ENCODE measurements around the gene VAV3. TPM values are rescaled to one million over a fixed set of nuclear protein-coding genes. Genes with fewer than 3 reads are reported as not detected.
A peak's percentile ranks its signal among the peaks of the same experiment; 100 is the strongest.

Gene VAV3
- total and polyA plus RNA-seq, 12 donors = 0.72 to 3.4 (median 1.9) TPM

- Histone ChIP-seq H3K36me3 (no peaks in the 10 kb centered on the region), H3K27me3 (no peaks in the 10 kb centered on the region), H3K4me3 (no peak overlapping the region), H3K27ac (no peak overlapping the region), H3K4me1 (peaks cover 0 to 13% (median 8%) of the 10 kb centered on the region in 9 donors), H3K9me3 (no peaks in the 10 kb centered on the region)
- ATAC-seq (peak in 6 of 8 donors; percentile 33 to 79 (median 58)), DNase-seq (peak; percentile 64 to 68)
- intact Hi-C loops (cut with DNase I) = no loop called here
- no peak for TF ChIP-seq CTCF (IDR thresholded peaks at IDR 0.05)
- 18 to 19% methylated on average over 2 of the region's 2 CpGs for WGBS, 2 donors
Observed at GRCh38 chr1:108000620-108001111, 35.7 kb upstream of the VAV3 start.

GRCh38 chr1:108000184-108000583, 35.2 kb upstream of the VAV3 start:
- intact Hi-C loops (cut with DNase I) = no loop called here

GRCh38 chr1:107997866-107998265, 32.9 kb upstream of the VAV3 start:
- no peak overlapping the region for H3K4me3 ChIP-seq
- no peaks in the 10 kb centered on the region for H3K9me3 ChIP-seq
- H3K36me3 ChIP-seq = no peaks in the 10 kb centered on the region
- H3K4me1 ChIP-seq = peaks cover 0 to 13% (median 8%) of the 10 kb centered on the region in 9 donors
- no peak overlapping the region for H3K27ac ChIP-seq
- 82 to 88% methylated on average over 1 of the region's 1 CpG for WGBS, 2 donors
- DNase-seq = no peak
- TF ChIP-seq CTCF (IDR thresholded peaks at IDR 0.05) = no peak
- intact Hi-C loops (cut with DNase I) = no loop called here
- peaks cover 0 to 2% (median 0%) of the 10 kb centered on the region in 7 donors for H3K27me3 ChIP-seq
- no peak for ATAC-seq

More at GRCh38 chr1:108000184-108000583, 35.2 kb upstream of the VAV3 start:
- 79 to 80% methylated on average over 6 of the region's 6 CpGs for WGBS, 2 donors
- H3K4me1 ChIP-seq = peaks cover 0 to 13% (median 8%) of the 10 kb centered on the region in 9 donors
- no peaks in the 10 kb centered on the region for H3K36me3 ChIP-seq
- TF ChIP-seq CTCF (IDR thresholded peaks at IDR 0.05) = no peak
- H3K27ac ChIP-seq = no peak overlapping the region
- H3K4me3 ChIP-seq = no peak overlapping the region
- no peaks in the 10 kb centered on the region for H3K27me3 ChIP-seq
- H3K9me3 ChIP-seq = no peaks in the 10 kb centered on the region
- no peak for ATAC-seq
- no peak for DNase-seq

GRCh38 chr1:107993920-107994319, 28.9 kb upstream of the VAV3 start:
- Histone ChIP-seq H3K27ac (no peak overlapping the region), H3K4me1 (peaks cover 0 to 3% (median 0%) of the 10 kb centered on the region in 9 donors), H3K4me3 (no peak overlapping the region), H3K9me3 (no peaks in the 10 kb centered on the region), H3K27me3 (peaks cover 0 to 2% (median 0%) of the 10 kb centered on the region in 7 donors), H3K36me3 (no peaks in the 10 kb centered on the region)
- no peak for TF ChIP-seq CTCF (IDR thresholded peaks at IDR 0.05)
- intact Hi-C loops (cut with DNase I) = no loop called here
- WGBS, 2 donors = 47 to 58% methylated on average over 7 of the region's 7 CpGs
- DNase-seq (no peak), ATAC-seq (no peak)
